GM10248 (cell line): Measurements from ENCODE around the gene TMEM270.

Source experiments
- CTCF ChIA-PET: fragments of 300-600 bp; sonication (Branson Sonifier 250); formaldehyde crosslinking; extraction: SDS; loops from one replicate; lab custom pipeline; 2021; ENCODE audit warnings: antibody characterized with exemption; lab: Yijun Ruan, JAX
- POLR2A ChIA-PET: fragments of 350-650 bp; sonication (Branson Sonifier 250); formaldehyde crosslinking; extraction: SDS; loops from one replicate; lab custom pipeline; 2020; ENCODE audit warnings: antibody characterized with exemption; lab: Yijun Ruan, JAX
- DNase-seq: peaks from one replicate; pipeline ENCODE4 v3.0.0; 2012; ENCODE audit errors: extremely low spot score
- CTCF ChIP-seq: IDR thresholded peaks from 2 replicates; pipeline ENCODE4 v1.5.1; 2012; ENCODE audit warnings: mild to moderate bottlenecking, low read depth; ENCODE audit errors: extremely low read depth, missing control alignments, control extremely low read depth

TMEM270 gene

GRCh38 chr7:73856941-73857340 is 4.0 kb upstream of the TMEM270 start:
- no peak for DNase-seq
- no peak for TF ChIP-seq CTCF
- ChIA-PET POLR2A (no interaction called here), CTCF (interaction anchor here (0.9 to 4.7 kb wide), 9 partner anchors 8 to 49 kb away, joined by 3 to 27 read pairs (median 5); no protein-coding TSS in a partner anchor)

GRCh38 chr7:73858807-73859206 is 2.2 kb upstream of the TMEM270 start:
- ChIA-PET POLR2A (no interaction called here), CTCF (no interaction called here)
- TF ChIP-seq CTCF = no peak
- DNase-seq = no peak

- no peak for DNase-seq
- CTCF ChIA-PET = interaction anchor here (1.1 to 5.6 kb wide), 2 partner anchors 49 to 165 kb away, joined by 3 to 38 read pairs; no protein-coding TSS in a partner anchor
- POLR2A ChIA-PET = no interaction called here
- TF ChIP-seq CTCF = no peak
Observed at GRCh38 chr7:73861305-73861704, 346 bp downstream of the TMEM270 start.

- POLR2A ChIA-PET = interaction anchor here (0.5 kb wide), 1 partner anchor 236 kb away, joined by 4 read pairs; no protein-coding TSS in a partner anchor
- no peak for DNase-seq
- CTCF ChIA-PET = interaction anchor here (0.7 to 5.6 kb wide), 9 partner anchors 9 to 259 kb away, joined by 3 to 38 read pairs (median 3); no protein-coding TSS in a partner anchor
- no peak for TF ChIP-seq CTCF
Observed at GRCh38 chr7:73864981-73865711, 4.2 kb downstream of the TMEM270 start.

- peak; percentile 50 for DNase-seq
- POLR2A ChIA-PET = interaction anchor here (0.5 kb wide), 1 partner anchor 235 kb away, joined by 4 read pairs; no protein-coding TSS in a partner anchor
- CTCF ChIA-PET = interaction anchor here (1.0 to 5.6 kb wide), 6 partner anchors 9 to 259 kb away, joined by 3 to 38 read pairs (median 5); no protein-coding TSS in a partner anchor
- TF ChIP-seq CTCF = peak; percentile 61
Observed at GRCh38 chr7:73865738-73866445, 4.9 kb downstream of the TMEM270 start.

GRCh38 chr7:73866446-73866767 is 5.4 kb downstream of the TMEM270 start:
- POLR2A ChIA-PET = no interaction called here
- CTCF ChIA-PET = interaction anchor here (1.0 to 5.6 kb wide), 4 partner anchors 10 to 260 kb away, joined by 3 to 38 read pairs (median 6); no protein-coding TSS in a partner anchor
- no peak for TF ChIP-seq CTCF
- DNase-seq = no peak
